Measurements from ENCODE around the gene CD47. TPM values are rescaled to one million over a fixed set of nuclear protein-coding genes. Genes with fewer than 3 reads are reported as not detected.

The CD47 gene
- total RNA-seq, 1 experiment from 2014 or later: 16.3 TPM

DNA sequence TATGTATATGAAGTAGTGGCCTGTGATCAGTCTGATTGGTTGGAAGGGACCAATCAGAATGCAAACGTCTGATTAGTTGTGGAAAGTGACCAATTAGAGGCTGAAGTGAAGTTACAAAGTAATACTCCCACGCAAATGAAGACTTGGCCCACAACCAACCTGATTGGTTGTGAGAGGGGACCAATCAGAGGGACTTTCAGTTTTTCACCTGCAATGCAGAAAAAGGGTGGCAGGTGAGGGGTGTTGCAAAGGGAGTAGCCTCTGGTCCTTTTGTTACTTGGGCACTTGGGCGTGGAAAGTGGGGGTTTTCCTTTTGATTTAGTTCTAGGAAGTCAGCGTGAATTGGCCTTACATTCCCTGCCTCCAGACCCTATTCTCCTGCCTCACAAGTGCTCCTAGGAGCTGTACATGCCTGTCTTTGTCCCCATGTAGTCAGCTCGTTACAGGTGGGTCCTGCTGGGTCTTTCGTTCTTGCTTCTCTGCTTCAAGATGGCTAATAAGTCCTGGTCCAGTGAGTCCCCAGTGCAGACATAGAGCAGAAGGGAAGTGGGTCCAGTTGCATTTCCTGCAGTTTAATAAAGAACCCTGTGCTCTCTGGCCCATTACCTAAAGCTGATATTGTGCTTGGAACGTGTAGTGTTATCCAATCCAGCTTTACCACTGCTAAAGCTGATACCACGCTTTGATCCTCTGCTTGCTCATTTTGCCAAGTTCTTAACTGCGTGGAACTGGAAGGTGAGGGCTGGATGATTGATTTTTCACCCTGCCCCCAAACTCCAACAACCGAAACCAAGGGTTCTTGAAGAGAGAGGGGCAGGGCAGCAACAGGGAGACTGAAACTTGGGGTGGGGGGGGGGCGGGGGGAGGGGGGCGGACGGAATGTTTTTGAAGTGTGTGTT lies 46.0 kb upstream of the CD47 start (continued):
- no peak for TF ChIP-seq ZNF121 (CRISPR knock-in tag; IDR thresholded peaks at IDR 0.05)
- no peak for TF ChIP-seq ETV6 (CRISPR knock-in tag; IDR thresholded peaks at IDR 0.05)
- TF ChIP-seq, protein P1, sequence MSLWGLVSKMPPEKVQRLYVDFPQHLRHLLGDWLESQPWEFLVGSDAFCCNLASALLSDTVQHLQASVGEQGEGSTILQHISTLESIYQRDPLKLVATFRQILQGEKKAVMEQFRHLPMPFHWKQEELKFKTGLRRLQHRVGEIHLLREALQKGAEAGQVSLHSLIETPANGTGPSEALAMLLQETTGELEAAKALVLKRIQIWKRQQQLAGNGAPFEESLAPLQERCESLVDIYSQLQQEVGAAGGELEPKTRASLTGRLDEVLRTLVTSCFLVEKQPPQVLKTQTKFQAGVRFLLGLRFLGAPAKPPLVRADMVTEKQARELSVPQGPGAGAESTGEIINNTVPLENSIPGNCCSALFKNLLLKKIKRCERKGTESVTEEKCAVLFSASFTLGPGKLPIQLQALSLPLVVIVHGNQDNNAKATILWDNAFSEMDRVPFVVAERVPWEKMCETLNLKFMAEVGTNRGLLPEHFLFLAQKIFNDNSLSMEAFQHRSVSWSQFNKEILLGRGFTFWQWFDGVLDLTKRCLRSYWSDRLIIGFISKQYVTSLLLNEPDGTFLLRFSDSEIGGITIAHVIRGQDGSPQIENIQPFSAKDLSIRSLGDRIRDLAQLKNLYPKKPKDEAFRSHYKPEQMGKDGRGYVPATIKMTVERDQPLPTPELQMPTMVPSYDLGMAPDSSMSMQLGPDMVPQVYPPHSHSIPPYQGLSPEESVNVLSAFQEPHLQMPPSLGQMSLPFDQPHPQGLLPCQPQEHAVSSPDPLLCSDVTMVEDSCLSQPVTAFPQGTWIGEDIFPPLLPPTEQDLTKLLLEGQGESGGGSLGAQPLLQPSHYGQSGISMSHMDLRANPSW (CRISPR knock-in tag; conservative IDR thresholded peaks at IDR 0.05; ENCODE audit: low read depth): no peak
- TF ChIP-seq CREM (CRISPR knock-in tag; IDR thresholded peaks at IDR 0.05): no peak

DNA sequence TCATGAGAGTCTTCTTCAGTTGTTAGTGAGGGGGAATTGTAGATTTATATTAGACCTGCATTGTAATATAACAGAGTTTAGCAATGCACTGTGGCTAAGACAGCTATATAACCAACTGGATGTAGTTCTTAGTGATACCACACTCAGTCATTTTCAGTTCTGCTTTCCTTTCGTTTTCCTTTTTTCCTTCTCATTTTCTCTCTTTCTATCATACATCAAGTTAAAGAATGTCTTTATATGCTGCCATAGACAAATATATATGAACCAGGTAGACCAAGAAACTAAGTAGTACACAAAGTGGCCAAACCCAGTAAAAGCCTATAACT lies 43.7 kb upstream of the CD47 start:
- ATAC-seq (no peak), DNase-seq (ENCODE audit: low spot score) (no peak)
- Mint-ChIP-seq H3K4me1 (peaks cover 9% of the 10 kb centered on the region), H3K27me3 (ENCODE audit: low read depth) (no peaks in the 10 kb centered on the region), H3K9me3 (peaks cover 11% of the 10 kb centered on the region), H3K36me3 (no peaks in the 10 kb centered on the region), H3K27ac (no peak overlapping the region), H3K4me3 (no peak overlapping the region)
- POLR2A ChIA-PET: no interaction called here
- CTCF ChIA-PET: no interaction called here
- TF ChIP-seq CBFB (CRISPR knock-in tag; IDR thresholded peaks at IDR 0.05; ENCODE audit: low read depth) (no peak), IRF2 (CRISPR knock-in tag; IDR thresholded peaks at IDR 0.05; ENCODE audit: borderline replicate concordance, low read depth) (no peak), PRRX2 (CRISPR knock-in tag; IDR thresholded peaks at IDR 0.05) (no peak), CREM (CRISPR knock-in tag; IDR thresholded peaks at IDR 0.05) (no peak), ZNF416 (CRISPR knock-in tag; IDR thresholded peaks at IDR 0.05) (no peak)
- TF ChIP-seq, protein P2, sequence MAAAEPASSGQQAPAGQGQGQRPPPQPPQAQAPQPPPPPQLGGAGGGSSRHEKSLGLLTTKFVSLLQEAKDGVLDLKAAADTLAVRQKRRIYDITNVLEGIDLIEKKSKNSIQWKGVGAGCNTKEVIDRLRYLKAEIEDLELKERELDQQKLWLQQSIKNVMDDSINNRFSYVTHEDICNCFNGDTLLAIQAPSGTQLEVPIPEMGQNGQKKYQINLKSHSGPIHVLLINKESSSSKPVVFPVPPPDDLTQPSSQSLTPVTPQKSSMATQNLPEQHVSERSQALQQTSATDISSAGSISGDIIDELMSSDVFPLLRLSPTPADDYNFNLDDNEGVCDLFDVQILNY (CRISPR knock-in tag; IDR thresholded peaks at IDR 0.05): no peak

DNA sequence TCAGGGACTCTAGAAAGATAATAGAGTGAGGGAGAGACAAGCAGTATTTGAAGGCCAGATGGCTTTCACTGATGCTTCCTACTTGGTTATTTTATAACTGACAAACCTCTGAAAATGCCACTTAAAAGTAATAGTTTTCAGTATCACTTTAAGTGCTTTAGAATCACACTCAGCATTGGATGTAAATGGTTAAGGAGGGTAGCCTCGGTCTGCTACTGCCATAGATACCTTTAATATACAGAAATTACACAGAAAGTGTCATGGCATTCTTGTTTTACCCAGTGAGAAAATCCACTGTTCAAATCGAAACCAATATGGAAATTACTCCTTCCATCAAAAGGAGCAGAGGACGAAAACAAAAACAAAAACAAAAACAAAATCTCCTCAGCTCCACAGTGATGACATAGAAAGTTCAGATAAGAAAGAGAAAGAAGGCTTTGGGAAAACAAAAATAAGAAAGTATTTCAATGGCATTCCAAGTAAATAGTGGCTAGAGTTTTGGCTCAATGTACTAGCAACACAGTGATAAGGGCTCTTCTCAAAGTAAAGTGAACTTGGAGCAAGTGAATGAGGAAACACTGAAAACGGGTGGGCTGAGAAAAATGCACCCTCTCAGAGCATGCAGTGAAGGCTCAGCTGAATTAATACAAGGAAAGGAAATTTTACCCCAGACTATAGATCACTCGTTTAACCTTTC lies 43.2 kb upstream of the CD47 start:
- no peak overlapping the region for H3K27ac Mint-ChIP-seq
- POLR2A ChIA-PET: no interaction called here
- TF ChIP-seq NR1H2 (CRISPR knock-in tag; IDR thresholded peaks at IDR 0.05): no peak
- TF ChIP-seq, protein P2 (CRISPR knock-in tag; IDR thresholded peaks at IDR 0.05): no peak
- TF ChIP-seq, protein P1 (CRISPR knock-in tag; conservative IDR thresholded peaks at IDR 0.05; ENCODE audit: low read depth): no peak
- TF ChIP-seq FOXK1 (CRISPR knock-in tag; IDR thresholded peaks at IDR 0.05): no peak
- no peak for TF ChIP-seq SMAD3 (CRISPR knock-in tag; IDR thresholded peaks at IDR 0.05; ENCODE audit: borderline replicate concordance)
- no peak for TF ChIP-seq ZNF396 (CRISPR knock-in tag; IDR thresholded peaks at IDR 0.05; ENCODE audit: borderline replicate concordance)
- TF ChIP-seq TCF7 (CRISPR knock-in tag; IDR thresholded peaks at IDR 0.05; ENCODE audit: low read depth): no peak
- H3K4me1 Mint-ChIP-seq: peaks cover 9% of the 10 kb centered on the region
- no peak for ATAC-seq
- CTCF ChIA-PET: interaction anchor here (2.2 kb wide), 1 partner anchor 20 kb away, joined by 6 read pairs; no protein-coding TSS in a partner anchor
- H3K9me3 Mint-ChIP-seq: peaks cover 11% of the 10 kb centered on the region
- H3K27me3 Mint-ChIP-seq (ENCODE audit: low read depth): no peaks in the 10 kb centered on the region
- no peaks in the 10 kb centered on the region for H3K36me3 Mint-ChIP-seq
- DNase-seq (ENCODE audit: low spot score): no peak
- H3K4me3 Mint-ChIP-seq: no peak overlapping the region
